ENCODE results near the gene TTC3. TPM values are rescaled to one million over a fixed set of nuclear protein-coding genes. Genes with fewer than 3 reads are reported as not detected.

Gene TTC3
- total RNA-seq, 2 experiments from 2014 or later = 70.2 to 74.0 TPM

GRCh38 chr21:37226041-37226920 is 153.2 kb downstream of the TTC3 start:
- peak overlapping the region; percentile 95 for H3K27ac Mint-ChIP-seq
- H3K4me3 Mint-ChIP-seq = peak overlapping the region; percentile 53
- ATAC-seq (no peak), DNase-seq (no peak)
- H3K36me3 Mint-ChIP-seq (ENCODE audit: low read depth) = peaks cover 78% of the 10 kb centered on the region
- no peaks in the 10 kb centered on the region for H3K27me3 Mint-ChIP-seq
- no peaks in the 10 kb centered on the region for H3K9me3 Mint-ChIP-seq
- ChIA-PET POLR2A (interaction anchor here (1.0 to 1.4 kb wide), 3 partner anchors 22 to 142 kb away, joined by 3 read pairs; no protein-coding TSS in a partner anchor), CTCF (interaction anchor here (1.2 to 1.7 kb wide), 2 partner anchors 237 to 338 kb away, joined by 3 to 4 read pairs; no protein-coding TSS in a partner anchor)
- no peak for TF ChIP-seq CTCF (IDR thresholded peaks at IDR 0.05)
- peaks cover 56% of the 10 kb centered on the region for H3K4me1 Mint-ChIP-seq (ENCODE audit: low read depth)
- intact Hi-C loops (cut with micrococcal nuclease) = loop anchor here (5.0 kb wide), 1 partner anchor 36 kb away; no protein-coding TSS in a partner anchor

DNA sequence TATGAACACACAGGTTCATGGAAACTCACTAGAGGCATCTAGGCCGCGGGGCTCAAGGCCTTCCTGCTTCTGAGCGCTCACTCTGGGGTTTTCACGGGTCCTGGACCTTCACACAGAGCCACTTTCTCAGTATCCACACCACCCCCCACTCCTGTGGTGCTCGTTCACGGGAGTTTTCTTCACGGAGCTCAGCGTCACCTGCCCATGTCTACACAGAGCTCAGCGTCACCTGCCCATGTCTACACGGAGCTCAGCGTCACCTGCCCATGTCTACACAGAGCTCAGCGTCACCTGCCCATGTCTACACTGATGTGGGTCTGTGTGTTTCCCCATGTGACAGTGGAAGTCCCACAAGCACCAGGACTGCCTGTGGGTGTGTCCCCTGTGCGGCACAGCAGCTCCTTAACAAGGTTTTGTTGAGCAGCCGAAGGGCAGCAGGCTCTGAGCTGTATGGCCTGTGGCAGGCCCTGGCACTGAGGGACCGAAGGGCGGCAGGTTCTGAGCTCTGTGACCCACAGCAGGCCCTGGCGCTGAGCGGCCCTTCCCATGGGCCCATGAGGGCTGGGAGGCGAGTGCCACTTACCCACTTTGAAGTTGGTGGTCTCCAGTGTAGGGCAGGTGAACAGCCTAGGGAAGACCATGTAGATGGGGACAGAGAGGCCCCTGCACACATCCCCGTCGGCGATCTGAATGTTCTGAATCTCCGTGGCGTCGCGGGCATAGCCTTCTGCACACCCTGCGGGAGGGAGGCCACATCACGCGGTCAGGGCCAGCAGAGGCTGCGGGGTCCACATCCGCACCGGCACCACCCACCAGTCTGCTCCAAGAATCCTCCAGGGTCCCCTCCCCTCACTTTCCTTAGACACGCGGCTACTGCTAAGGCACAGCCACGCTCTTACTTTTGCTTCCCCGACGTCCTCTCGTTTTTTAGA is 154.3 kb downstream of the TTC3 start:
- H3K27me3 Mint-ChIP-seq = no peaks in the 10 kb centered on the region
- ChIA-PET POLR2A (interaction anchor here (1.1 to 1.4 kb wide), 2 partner anchors 16 to 21 kb away, joined by 3 read pairs; no protein-coding TSS in a partner anchor), CTCF (no interaction called here)
- peak overlapping the region; percentile 61 for H3K27ac Mint-ChIP-seq
- H3K4me1 Mint-ChIP-seq (ENCODE audit: low read depth) = peaks cover 53% of the 10 kb centered on the region
- DNase-seq (no peak), ATAC-seq (no peak)
- H3K9me3 Mint-ChIP-seq = no peaks in the 10 kb centered on the region
- TF ChIP-seq CTCF (IDR thresholded peaks at IDR 0.05) = no peak
- H3K4me3 Mint-ChIP-seq = no peak overlapping the region
- intact Hi-C loops (cut with micrococcal nuclease) = loop anchor here (5.0 kb wide), 1 partner anchor 35 kb away; no protein-coding TSS in a partner anchor
- peaks cover 76% of the 10 kb centered on the region for H3K36me3 Mint-ChIP-seq (ENCODE audit: low read depth)

DNA sequence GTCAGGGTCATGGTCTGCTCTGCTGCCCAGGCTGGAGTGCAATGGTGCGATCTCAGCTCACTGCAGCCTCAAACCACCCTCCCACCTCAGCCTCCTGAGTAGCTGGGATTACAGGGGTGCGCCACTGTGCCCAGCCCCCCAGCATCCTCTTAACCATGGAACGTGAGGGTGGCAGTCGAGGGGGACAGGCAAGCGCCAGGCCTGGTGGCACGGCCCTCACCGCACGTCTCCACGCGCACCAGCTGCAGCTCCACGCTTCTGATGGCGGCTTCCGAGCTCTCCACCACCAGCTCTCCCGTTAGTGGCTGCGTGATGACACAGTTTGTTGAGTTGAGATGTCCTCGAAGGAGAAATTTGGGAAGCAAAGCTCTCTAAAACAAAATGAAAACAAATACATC is 154.9 kb downstream of the TTC3 start:
- Mint-ChIP-seq H3K4me3 (no peak overlapping the region), H3K4me1 (ENCODE audit: low read depth) (peaks cover 49% of the 10 kb centered on the region), H3K9me3 (no peaks in the 10 kb centered on the region), H3K36me3 (ENCODE audit: low read depth) (peaks cover 74% of the 10 kb centered on the region), H3K27me3 (no peaks in the 10 kb centered on the region), H3K27ac (peak overlapping the region; percentile 32)
- ATAC-seq = no peak
- DNase-seq = no peak
- POLR2A ChIA-PET = interaction anchor here (0.6 to 1.1 kb wide), 2 partner anchors 15 to 223 kb away, joined by 3 read pairs; no protein-coding TSS in a partner anchor
- TF ChIP-seq CTCF (IDR thresholded peaks at IDR 0.05) = no peak
- CTCF ChIA-PET = no interaction called here
- intact Hi-C loops (cut with micrococcal nuclease) = loop anchor here (5.0 kb wide), 1 partner anchor 34 kb away; no protein-coding TSS in a partner anchor

DNA sequence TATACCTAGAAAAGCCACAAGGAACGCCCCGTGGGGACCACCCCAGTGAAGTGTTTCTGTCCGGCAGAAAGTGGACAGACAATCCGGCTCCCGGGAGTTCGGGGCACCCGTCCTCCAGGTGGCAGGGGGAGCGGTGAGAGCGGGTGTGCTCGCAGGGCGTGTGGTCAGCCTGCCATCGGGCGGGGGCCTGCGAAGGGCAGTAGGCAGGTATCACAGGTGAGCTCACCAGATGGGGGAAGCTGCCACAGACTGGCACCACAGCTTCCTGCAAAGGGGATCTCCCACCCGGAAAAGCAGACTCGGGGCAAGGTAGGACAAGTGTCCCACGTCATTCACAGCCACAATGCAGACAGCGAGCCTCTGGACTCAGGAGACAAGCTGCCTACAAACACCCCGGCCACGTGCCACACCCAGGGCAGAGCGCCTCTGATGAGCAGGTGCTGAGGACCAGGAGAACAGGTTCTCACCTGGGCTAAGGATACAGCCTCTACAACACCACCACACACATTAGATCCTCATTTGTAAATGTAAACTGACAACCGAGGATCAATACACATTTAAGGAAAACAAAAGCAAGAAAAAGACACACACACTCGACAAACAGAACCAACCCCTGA is 157.7 kb downstream of the TTC3 start:
- no peaks in the 10 kb centered on the region for H3K9me3 Mint-ChIP-seq

More for the DNA sequence above, 157.7 kb downstream of the TTC3 start:
- Mint-ChIP-seq H3K4me3 (no peak overlapping the region), H3K36me3 (ENCODE audit: low read depth) (peaks cover 49% of the 10 kb centered on the region), H3K27ac (peak overlapping the region; percentile 54), H3K27me3 (no peaks in the 10 kb centered on the region), H3K4me1 (ENCODE audit: low read depth) (peaks cover 21% of the 10 kb centered on the region)
- CTCF ChIA-PET = interaction anchor here (0.7 kb wide), 1 partner anchor 186 kb away, joined by 3 read pairs; no protein-coding TSS in a partner anchor
- TF ChIP-seq CTCF (IDR thresholded peaks at IDR 0.05) = no peak
- DNase-seq = no peak
- ATAC-seq = no peak
- intact Hi-C loops (cut with micrococcal nuclease) = no loop called here
- POLR2A ChIA-PET = interaction anchor here (1.0 to 2.4 kb wide), 3 partner anchors 13 to 27 kb away, joined by 3 to 11 read pairs (median 3); no protein-coding TSS in a partner anchor
